Measurements from ENCODE around the gene ARV1. TPM values are rescaled to one million over a fixed set of nuclear protein-coding genes. Genes with fewer than 3 reads are reported as not detected.

Gene ARV1
- total RNA-seq (2014; rRNA removed; shearing (Covaris generic)) (10.4 and 18.8 TPM in 2 replicates), polyA plus RNA-seq (2016; fragmentation: Nextera tagmentation; extraction: Ambion mirVana) (20.0 and 22.7 TPM in 2 replicates)
- long read RNA-seq, transcript ARV1-201 (6 exons, 1,335 nt), result major isoform, 6 of 11 reads
- long read RNA-seq, partial matches to known transcripts, result 0 of 11 reads
- long read RNA-seq, other reads (novel, unspliced or antisense), result 5 of 11 reads

GRCh38 chr1:230978491-230979388 lies at the start of gene ARV1, which contains the start of gene TTC13:
Gene ARV1, plus strand, starts transcription at chr1:230979094. Its CDS starts 12 bp downstream, at chr1:230979106.
Gene TTC13, minus strand, starts transcription at chr1:230978861. Its CDS starts 31 bp downstream, at chr1:230978830.
- H3K4me1 Mint-ChIP-seq, result peaks cover 17% of the 10 kb centered on the region
- peak within 1 kb of the TSS; percentile 84 for H3K4me3 Mint-ChIP-seq
- peaks cover 10% of the 10 kb centered on the region; the same call in 1 of the 2 replicates for H3K4me1 ChIP-seq (ENCODE audit: insufficient read depth)
- peak within 1 kb of the TSS; percentile 96 for H2AFZ ChIP-seq
- H3F3A ChIP-seq (replicated peaks; ENCODE audit: low read depth), result no peaks in the 10 kb centered on the region
- peaks cover 63% of the 10 kb centered on the region for H3K27me3 ChIP-seq (ENCODE audit: insufficient read depth)
- peak within 1 kb of the TSS; percentile 88 for H3K4me3 ChIP-seq
- peak; percentile 98 for ATAC-seq
- H3K27me3 Mint-ChIP-seq (ENCODE audit: insufficient read depth, low read depth, poor library complexity), result peaks cover 6% of the 10 kb centered on the region
- H3K36me3 Mint-ChIP-seq (ENCODE audit: low read depth), result no peaks in the 10 kb centered on the region; the same call in 2 of the 3 replicates
- peak within 1 kb of the TSS; percentile 95 for H3K4me2 ChIP-seq
- H3K79me2 ChIP-seq (replicated peaks; ENCODE audit: insufficient read depth), result peaks cover 12% of the 10 kb centered on the region
- peak within 1 kb of the TSS; percentile 62; the same call in 1 of the 2 replicates for H3K27ac Mint-ChIP-seq
- H3K9me3 Mint-ChIP-seq, result no peaks in the 10 kb centered on the region
- H4K20me1 ChIP-seq (replicated peaks; ENCODE audit: insufficient read depth), result peaks cover 60% of the 10 kb centered on the region
- no peak within 1 kb of the TSS for H3K27ac ChIP-seq (ENCODE audit: low read depth)
- H3K9me2 ChIP-seq (ENCODE audit: insufficient read depth), result no peaks in the 10 kb centered on the region
- no peaks in the 10 kb centered on the region for H3K36me3 ChIP-seq (ENCODE audit: insufficient read depth)
- peak; percentile 99 for DNase-seq (ENCODE audit: low spot score)
- TF ChIP-seq ZNF331 (CRISPR knock-in tag; IDR thresholded peaks at IDR 0.05; ENCODE audit: low read depth) (no peak), CTCF (conservative IDR thresholded peaks at IDR 0.05; ENCODE audit: low read depth in 2 of 2) (peak; percentile 31 to 68; a peak in 3 of 4 replicates), ZNF114 (CRISPR knock-in tag; IDR thresholded peaks at IDR 0.05) (no peak), NANOG (IDR thresholded peaks at IDR 0.05; ENCODE audit: borderline replicate concordance) (no peak), ETS1 (IDR thresholded peaks at IDR 0.05) (peak; percentile 97), REST (IDR thresholded peaks at IDR 0.05; ENCODE audit: unreplicated experiment) (no peak), EZH2 (IDR thresholded peaks at IDR 0.05; ENCODE audit: low read depth, unreplicated experiment) (no peak), JUNB (IDR thresholded peaks at IDR 0.05; ENCODE audit: unreplicated experiment) (no peak), CREB1 (CRISPR knock-in tag; IDR thresholded peaks at IDR 0.05; ENCODE audit: low read depth) (peak; percentile 88), POLR2AphosphoS5 (IDR thresholded peaks at IDR 0.05; ENCODE audit: low read depth) (peak; percentile 88), ZNF462 (CRISPR knock-in tag; IDR thresholded peaks at IDR 0.05) (no peak), EZH2phosphoT487 (IDR thresholded peaks at IDR 0.05; ENCODE audit: unreplicated experiment) (no peak)

Measured in GM23338 (cell line).